Amniotic epithelial cell (primary cell): Measurements from ENCODE around the gene SYCE1L.
"Not testable (repeated sequence)": the region's sequence is repeated elsewhere in the genome, so short reads cannot be mapped to it uniquely, and the experiment has no call there.

Source experiments
- DNase-seq: peaks from one replicate; pipeline ENCODE4 v3.0.0-alpha.2; 2010; ENCODE audit warnings: low read depth

Gene SYCE1L

DNA sequence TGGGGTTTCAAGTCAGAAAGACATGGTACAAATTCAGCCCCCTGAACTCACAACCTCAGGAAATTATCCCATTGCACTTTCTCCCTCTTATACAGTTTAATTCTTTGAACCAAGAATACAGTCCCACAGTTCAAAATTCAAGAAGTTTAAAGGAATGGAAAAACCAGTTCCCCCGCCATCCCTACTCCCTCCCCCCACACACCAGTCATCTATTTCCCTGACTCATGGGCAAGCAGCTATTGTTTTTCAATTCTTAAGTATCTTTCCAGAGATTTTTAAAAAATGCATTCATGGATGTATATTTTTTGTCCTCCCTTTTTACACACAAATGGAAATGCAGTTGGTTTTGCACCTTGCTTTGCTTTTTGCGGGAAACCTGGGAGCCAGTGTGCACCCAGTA is 7.3 kb downstream of the SYCE1L start:
- no peak for DNase-seq

DNA sequence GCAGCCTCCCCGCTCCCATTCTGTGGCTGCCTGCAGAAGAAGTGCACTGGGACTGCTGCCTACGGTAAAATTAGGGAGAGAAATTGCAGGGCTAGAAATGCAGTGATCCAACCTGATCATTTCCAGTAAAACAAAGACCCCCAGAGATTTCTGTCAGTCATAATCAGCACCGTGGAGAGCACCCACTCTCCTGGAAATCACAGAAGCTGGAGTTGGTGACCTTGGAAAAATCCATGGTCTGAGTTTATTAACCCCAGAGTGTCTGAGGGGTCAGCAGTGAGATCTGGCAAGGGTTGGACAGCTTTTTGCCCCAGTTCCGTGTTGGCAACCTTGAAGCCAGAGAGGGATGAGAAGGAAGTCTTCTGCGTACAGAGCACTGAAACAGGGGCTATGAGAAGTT is 7.8 kb downstream of the SYCE1L start:
- no peak for DNase-seq

DNA sequence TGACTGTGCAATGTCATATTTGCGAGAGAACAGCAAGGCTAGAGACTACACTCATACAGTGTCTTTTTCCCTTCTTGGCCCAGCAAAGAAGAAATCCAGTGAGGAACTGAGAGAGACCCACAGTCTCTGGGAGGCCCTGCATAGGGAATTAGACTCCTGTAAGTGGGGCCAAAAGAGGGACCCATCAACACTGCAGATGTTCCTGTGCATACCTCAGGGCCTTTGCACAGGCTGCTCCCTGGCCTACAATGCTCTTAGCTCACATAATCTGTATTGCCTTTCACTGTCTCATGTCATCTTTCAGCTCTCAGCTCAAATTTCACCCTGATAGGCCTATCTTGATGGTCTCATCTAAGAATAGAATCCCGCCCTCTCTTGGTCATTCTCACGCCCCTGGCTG is 9.2 kb downstream of the SYCE1L start:
- no peak for DNase-seq

DNA sequence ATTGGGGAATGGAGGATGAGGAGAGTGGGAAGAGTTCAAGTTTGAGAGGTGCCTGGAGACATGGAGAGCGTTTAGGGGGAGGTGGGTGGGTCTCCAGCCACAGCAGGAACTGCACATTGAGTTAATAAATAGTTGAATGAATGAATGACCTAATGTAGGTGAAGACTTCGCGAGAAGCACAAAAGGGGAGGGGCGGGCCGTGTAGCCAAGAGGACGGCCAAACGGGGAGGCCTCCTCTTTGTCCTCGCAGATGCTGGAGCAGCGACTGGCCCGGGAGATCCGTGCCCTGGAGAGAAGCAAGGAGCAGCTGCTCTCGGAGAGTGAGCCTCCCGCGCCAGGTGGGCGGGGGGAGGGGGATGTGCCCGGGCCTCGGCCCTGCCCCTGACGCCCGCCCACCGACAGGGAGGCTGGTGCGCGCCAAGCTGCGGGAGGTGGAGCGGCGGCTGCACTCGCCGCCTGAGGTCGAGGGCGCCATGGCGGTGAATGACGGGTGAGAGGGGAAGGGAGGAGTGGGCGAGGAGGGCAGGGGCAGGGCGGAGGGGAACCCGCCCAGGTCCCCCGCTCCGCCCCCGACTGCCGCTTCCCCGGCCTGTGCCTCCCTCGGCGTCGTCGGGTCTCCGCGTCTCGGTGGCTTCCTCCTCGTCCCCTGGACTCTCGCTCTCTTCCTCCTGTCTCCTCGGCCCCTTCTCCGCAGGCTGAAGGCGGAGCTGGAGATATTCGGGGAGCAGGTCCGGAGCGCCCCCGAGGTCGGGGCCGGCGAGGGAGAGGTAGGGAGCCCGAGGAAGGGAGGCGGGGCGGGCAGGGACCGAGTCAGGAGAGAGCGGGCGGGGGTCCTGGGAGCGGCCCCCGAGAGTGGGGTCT is 12.9 kb downstream of the SYCE1L start:
- DNase-seq, result peak; percentile 32

DNA sequence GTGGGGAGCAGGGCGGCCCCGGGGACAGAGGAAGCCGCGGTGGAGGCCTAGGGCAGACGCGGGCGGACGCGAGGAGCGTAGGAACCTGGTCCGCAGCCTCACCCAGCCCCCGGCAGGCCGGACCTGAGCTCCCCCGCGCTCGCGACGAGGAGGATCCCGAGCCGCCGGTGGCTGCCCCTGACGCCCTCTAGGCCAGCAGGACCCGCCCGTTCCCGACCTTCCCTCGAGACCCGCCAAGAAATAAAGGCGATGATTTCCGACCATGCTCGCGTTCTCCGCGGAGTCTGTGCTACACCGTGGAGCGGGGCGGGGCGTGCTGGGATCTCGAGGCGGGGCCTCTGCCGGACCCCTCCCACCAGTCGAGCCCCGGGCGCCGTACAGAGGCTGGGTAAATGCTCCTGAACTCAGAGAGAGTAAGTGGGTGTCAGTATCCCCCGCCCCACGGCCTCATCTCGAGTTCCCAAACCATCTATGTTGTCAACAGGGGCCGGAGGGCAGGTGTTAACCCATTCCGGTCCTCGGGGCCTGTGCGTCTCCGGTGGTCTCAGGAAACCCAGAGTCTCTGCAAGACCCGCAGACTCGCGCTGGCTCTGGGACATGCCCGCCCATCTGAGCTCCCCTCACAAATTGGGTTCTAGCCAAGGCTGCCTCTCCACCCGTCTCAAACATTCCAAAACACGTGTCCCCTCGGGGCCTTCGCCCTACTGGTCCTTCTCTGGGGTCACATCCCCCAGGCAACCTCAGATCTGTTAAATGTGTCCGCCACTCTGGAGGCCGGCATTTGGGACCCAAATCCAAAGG is 13.7 kb downstream of the SYCE1L start:
- DNase-seq, result peak; percentile 16

DNA sequence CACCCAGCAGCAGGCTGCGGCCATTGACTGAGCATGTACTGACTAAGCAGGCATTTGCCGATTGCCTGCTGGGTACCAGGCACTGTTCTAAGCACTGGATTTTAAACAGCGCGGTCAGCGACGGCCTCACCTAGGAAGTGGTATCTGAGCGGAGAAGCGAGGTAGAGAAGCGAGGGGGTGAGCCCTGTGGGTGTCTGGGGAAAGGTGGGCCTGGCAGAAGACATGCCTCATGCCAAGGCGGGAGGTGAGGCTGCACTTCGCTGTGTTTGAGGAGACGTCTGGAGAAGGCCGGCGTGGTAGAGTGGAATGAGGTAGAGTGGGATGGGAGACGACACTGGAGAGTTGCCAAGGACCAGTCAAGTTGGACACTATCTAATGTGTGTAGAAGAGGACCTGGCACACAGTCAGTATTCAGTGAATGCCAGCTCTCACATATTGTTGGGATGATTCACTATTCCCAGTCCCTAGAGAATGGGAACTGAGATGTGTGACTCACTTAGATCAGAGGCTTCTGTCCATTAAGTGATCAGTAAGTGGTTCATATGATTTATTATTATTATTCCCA is 14.4 kb downstream of the SYCE1L start:
- DNase-seq, result peak; percentile 87

DNA sequence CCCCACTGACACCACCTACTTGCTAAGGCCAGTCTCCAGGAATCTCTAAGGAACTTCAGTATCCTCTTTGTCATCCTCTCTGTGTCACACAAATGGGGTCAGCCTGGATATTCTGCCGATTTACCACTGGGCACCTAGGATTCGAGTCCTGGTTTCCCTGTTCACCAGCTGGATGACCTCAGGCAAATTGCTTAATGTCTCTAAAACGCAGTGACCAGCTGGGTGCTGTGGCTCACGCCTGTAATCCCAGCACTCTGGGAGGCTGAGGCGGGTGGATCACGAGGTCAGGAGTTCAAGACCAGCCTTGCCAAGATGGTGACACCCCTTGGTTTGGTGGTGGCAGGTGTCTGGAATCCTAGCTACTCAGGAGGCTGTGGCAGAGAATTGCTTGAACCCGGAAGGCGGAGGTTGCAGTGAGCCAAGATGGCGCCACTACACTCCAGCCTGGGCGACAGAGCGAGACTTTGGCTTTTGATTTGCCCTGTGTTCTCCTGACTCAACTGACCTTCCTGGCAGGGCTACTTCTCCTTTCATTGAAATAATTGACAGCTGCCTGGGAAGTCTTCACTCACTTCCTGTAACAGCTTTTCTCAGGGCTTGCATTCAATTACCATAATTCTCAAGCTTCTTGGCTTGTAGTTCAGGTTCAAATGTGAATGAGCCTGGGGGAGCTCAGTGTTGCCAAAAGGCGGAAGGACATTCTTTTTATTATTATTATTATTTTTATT is 15.4 kb downstream of the SYCE1L start:
- no peak for DNase-seq

DNA sequence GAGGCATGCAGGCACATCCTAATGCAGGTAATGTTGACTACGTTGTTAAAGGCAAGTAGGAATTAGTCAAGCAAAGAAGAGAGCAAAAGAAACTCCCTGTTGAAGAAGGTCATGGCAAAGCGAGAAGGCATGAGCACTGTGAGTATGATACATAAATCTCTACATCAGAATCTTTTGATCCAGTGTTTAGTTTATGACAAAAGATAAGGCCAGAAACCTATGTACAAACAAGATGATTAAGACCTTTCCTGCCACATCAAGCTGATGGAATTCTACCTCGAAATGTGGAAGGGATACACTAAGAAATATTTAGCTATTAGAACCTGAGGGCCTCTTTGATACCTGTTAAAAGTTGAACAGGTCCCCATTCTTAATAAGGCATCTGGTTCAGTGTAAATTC is 20.2 kb downstream of the SYCE1L start:
- peak; percentile 30 for DNase-seq

DNA sequence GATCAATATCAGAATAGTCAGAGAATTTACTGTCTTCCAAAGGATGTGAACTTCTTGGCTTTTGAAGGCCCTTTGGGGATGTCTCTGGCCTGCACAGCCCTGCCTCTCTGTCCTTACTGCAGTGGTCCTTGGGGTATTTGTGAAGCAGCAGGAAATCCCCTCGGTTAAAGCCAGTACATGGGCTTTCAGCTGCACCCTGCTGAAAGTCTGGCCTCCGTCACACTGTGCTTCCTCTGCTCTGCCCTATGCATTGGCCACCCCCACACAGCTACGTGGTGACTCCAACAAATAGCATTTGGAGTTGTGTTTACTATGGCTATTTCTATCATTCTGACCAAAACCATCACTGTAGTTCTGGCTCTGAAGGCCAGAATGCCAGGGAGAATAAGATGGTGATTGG is 21.2 kb downstream of the SYCE1L start:
- no peak for DNase-seq

DNA sequence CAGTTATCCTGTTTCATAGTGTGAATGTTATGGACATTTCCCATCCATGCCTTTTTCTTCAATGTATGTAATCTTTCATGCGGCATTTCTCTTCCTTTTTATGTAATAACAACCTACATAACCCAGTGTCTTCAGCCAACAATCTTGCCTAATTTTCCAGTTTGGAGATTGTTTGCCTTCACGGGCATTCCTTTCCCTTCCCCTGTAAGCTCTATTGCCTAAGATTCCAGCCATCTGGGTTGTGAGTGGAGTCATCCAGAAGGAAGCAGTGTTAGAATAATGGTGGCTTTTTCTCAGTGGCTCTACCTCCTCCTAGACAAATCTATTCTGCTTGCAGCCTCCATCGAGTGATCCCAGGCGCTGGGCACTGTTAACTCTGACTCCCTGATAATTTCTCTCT is 22.3 kb downstream of the SYCE1L start:
- DNase-seq, result peak; percentile 73

DNA sequence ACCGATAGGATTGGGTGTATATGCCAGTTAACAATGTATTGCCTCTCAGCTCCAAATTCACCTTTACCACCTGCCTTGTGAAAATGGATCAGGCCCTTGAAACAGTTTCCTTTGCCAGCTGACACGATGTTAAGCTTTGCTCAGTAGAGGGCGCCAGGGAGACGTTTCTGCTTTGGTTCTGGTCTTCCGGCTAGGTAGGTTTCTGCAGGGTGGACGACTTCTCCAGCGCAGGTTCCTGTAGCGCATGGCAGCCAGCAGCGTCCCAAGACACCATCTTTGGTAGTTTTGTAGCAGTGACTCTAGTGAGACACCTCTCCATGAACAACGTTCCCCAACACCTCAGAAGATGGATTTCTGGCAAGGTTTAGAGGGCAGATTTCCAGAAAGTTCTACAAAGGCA is 24.0 kb downstream of the SYCE1L start:
- no peak for DNase-seq

DNA sequence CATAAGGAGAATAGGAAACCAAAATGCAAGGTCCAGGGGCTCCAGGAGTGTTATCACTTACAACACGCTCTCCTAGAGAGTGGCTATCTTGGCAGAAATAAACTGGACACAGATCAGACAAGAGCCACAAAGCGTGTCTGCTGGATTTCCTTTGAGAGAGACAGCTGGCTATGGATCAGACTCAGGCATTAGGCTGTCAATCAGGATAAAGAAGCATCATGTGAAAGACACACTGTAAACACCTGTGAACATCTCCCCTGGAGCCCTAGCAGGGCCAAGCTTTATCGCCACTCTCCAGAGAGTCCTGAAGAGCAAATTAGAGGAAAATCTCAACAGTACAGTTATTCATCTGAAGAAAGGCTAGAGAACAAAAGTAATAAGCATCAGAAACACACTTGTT is 26.0 kb downstream of the SYCE1L start:
- no peak for DNase-seq

DNA sequence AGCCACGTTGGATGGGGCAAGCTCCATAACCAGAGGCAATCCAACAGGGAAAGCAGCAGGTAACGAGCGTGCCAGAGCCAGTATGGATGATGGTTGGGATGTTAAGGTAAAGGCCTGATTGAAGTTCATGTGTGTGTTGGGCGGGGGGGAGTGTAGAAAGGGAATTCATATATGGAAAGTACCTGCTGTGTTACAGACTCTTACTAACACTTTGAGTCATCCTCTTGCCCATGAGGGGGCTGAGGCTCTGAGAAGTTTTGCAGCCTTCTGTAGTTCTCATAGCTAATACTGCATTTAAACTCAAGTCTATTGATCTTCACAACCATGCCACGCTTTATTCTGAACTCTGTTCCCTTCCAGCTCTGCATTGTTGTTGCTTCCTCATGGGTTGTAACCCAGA is 28.5 kb downstream of the SYCE1L start:
- no peak for DNase-seq

DNA sequence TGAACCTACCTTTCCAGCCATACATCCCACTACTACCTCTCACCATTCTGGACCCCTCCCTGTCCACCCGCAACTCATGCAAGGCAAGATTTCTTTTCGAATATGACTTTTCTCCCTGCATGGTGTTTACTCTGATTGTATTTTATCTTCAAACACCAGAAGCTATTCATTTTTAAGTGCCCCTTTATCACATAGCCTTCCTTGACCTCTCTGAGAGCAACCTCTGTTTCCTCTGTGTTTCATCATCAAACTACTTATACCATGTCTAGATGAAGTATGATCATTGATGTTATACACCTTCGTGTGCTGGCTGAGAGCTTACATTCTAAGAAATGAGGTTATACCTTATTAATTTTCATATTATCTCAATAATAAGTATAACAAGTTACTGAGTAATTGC is 31.8 kb downstream of the SYCE1L start:
- DNase-seq, result no peak

DNA sequence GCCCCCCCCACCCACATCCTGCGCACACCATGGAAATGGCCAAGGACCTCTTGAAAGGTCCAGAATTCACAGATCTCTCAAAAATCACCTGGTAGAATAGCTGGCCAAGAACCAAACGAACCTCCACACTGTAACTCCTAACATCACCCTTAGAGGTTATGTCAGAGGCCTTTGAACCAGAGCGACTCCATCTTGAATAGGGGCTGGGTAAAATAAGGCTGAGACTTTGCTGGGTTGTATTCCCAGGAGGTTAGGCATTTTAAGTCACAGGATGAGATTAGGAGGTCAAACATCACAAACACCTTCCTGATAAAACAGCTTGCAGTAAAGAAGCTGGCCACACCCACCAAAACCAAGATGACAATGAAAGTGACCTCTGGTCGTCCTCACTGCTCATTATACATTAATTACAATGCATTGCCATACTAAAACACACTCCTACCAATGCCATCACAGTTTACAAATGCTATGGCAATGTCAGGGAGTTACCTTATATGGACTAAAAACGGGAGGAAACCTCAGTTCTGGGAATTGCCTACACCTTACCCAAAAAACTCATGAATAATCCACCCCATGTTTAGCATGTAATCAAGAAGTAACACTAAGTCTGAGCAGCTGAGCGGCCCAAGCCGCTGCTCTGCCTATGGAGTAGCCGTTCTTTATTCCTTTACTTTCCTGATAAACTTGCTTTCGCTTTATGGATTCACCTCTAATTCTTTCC is 34.8 kb downstream of the SYCE1L start:
- DNase-seq, result no peak

DNA sequence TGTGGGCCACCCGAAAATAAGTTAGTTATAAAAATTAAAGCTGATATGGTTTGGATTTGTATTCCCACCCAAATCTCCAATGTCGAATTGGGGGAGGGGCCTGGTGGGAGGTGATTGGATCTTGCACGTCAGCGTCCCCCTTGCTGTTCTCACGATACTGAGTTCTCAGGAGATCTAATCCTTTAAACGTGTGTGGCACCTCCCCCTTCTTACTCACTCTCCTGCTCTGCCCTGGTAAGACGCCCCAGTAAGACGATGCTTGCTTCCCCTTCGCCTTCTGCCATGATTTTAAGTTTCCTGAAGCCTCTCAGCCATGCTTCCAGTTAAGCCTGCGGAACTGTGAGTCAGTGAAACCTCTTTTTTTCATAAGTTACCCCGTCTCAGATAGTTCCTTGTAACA is 35.4 kb downstream of the SYCE1L start:
- peak; percentile 43 for DNase-seq

DNA sequence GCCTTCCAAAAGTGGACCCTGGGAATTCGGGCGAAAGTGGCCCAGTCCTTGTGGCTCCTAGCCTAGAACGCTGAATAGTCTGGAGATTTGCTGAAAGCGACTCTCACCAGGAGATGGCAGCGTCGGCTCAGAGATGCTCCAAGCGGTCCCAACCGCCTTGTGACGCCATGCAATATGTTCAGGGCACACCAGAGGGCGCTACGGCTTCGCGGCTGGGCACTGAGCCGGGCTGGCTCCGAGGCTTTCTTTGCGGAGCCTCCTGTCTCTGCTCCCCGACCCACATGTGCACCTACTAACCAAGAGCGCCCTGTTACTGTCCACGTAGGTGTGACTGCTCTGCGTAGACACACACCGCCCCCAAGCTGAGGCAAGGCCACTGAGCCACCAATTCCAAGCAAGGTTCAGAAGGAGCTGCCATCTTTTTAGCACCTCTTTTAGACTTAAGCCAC is 36.9 kb downstream of the SYCE1L start:
- DNase-seq, result peak; percentile 58

DNA sequence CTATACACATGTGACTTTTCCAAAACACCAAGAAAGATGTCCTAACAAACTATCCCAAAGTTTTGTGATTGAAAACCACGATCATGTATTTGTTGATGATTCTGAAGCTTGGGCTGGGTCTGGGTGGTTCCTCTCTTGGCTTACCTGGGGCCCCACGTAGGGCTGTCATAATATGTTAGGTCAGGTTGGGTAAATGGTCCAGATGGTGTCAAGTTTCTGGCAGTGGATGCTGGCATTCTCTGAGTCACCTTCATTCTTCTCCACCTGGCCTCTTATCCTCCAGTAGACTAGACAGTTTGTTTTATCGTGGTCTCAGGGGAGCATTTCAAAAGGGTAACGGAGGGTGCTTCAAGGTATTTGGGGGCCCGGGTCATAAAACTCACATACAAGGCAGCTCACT is 39.4 kb downstream of the SYCE1L start:
- no peak for DNase-seq

DNA sequence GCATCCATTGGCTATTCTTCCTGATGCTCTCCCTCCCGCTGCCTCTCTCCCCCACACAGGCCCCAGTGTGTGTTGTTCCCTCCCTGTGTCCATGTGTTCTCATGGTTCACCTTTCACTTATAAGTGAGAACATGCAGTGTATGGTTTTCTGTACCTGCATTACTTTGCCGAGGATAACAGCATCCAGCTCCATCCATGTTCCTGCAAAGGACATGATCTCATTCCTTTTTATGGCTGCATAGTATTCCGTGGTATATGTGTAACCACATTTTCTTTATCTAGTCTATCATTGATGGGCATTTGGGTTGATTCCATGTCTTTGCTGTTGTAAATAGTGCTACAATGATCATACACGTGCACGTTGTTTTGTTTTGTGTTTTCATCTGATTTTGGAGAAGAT is 43.3 kb downstream of the SYCE1L start:
- not testable (repeated sequence) for DNase-seq

DNA sequence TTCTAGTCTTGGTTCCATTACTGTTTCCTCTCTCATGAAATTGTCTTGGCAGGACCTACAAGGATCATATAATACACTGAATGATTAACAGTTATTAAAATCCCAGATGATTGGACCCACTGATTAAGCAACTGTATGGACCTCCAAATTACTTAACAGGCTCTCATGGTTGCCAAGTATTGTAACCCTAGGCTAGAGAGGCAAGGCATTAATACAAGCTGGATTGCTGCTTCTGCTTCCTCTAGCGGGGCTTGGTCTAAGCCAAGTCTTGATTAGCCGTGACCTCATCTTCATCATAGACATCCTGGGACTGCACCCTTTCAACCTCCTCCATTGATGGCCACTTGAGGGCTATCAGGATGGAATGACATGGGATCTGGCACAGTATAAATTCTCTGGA is 46.9 kb downstream of the SYCE1L start:
- DNase-seq, result no peak

DNA sequence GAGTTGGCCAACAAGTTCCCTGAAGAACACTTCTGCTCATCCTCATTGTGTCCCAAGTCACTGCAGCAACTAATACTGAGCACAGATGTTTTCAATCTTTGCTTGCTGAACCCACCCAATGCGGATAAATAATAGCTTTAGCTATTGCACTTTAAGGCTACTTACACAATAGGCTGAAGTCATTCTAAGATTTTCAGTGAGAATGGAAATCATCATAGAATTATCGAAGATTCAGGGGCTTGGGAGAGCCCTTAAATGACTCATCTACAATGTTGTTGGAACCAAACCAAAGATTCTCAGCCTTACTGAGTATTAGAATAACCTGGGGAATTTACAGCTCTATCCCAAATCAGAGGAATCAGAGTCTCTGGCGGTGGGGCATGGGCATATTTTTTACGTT is 51.2 kb downstream of the SYCE1L start:
- peak; percentile 2 for DNase-seq
